NCI-H446 treated with DMSO at 0.1 percent for 48 hours (cell line): Measurements from ENCODE around the gene LCORL.
"Not testable (repeated sequence)": the region's sequence is repeated elsewhere in the genome, so short reads cannot be mapped to it uniquely, and the experiment has no call there.

Experiments
- DNase-seq: peaks from one replicate; lab custom pipeline; 2025; lab: John Stamatoyannopoulos, UW

LCORL gene

GRCh38 chr4:18021720-18022571 lies at the start of gene LCORL:
Gene LCORL, minus strand, starts transcription at chr4:18021755. Its CDS starts 4 bp downstream, at chr4:18021751.
- DNase-seq: peak; percentile 91

- no peak for DNase-seq
Measured at GRCh38 chr4:18069810-18070209, 48.3 kb upstream of the LCORL start.

- DNase-seq: no peak
Measured at GRCh38 chr4:18067031-18067430, 45.5 kb upstream of the LCORL start.

- DNase-seq: no peak
Measured at GRCh38 chr4:18063079-18063478, 41.5 kb upstream of the LCORL start.

GRCh38 chr4:18057821-18058533 lies 36.4 kb upstream of the LCORL start:
- no peak for DNase-seq

GRCh38 chr4:18056030-18056429 lies 34.5 kb upstream of the LCORL start:
- no peak for DNase-seq

GRCh38 chr4:18052158-18052557 lies 30.6 kb upstream of the LCORL start:
- no peak for DNase-seq

GRCh38 chr4:18051281-18051680 lies 29.7 kb upstream of the LCORL start:
- DNase-seq: no peak

GRCh38 chr4:18050448-18050847 lies 28.9 kb upstream of the LCORL start:
- DNase-seq: no peak

GRCh38 chr4:18049446-18049845 lies 27.9 kb upstream of the LCORL start:
- DNase-seq: no peak

GRCh38 chr4:18042754-18043153 lies 21.2 kb upstream of the LCORL start:
- no peak for DNase-seq

- DNase-seq: no peak
Measured at GRCh38 chr4:18042012-18042411, 20.5 kb upstream of the LCORL start.

GRCh38 chr4:18041114-18041513 lies 19.6 kb upstream of the LCORL start:
- no peak for DNase-seq

- DNase-seq: no peak
Measured at GRCh38 chr4:18039113-18039512, 17.6 kb upstream of the LCORL start.

- not testable (repeated sequence) for DNase-seq
Measured at GRCh38 chr4:18036369-18036768, 14.8 kb upstream of the LCORL start.

GRCh38 chr4:18034099-18034498 lies 12.5 kb upstream of the LCORL start:
- peak; percentile 41 for DNase-seq

GRCh38 chr4:18033111-18034085 lies 11.8 kb upstream of the LCORL start:
- DNase-seq: no peak

- no peak for DNase-seq
Measured at GRCh38 chr4:18025288-18025687, 3.7 kb upstream of the LCORL start.

GRCh38 chr4:18022572-18023050 lies 1.1 kb upstream of the LCORL start:
- no peak for DNase-seq

- DNase-seq: no peak
Measured at GRCh38 chr4:18021470-18021719, 160 bp downstream of the LCORL start.

- peak; percentile 35 for DNase-seq
Measured at GRCh38 chr4:18020671-18021469, 685 bp downstream of the LCORL start.
